GM23338 (cell line): Measurements from ENCODE around the gene MS4A15.

ENCODE experiments used
- CREB1 ChIP-seq: fragments of 250-450 bp; sonication (Bioruptor Pico); IDR thresholded peaks from 2 replicates; pipeline ENCODE4 v1.5.0; 2020; ENCODE audit warnings: low read depth, mild to moderate bottlenecking, moderate library complexity
- CTCF ChIP-seq, 2 experiments: fragments of 200-600 bp in 1 of 2; sonication (generic) in 1 of 2; conservative IDR thresholded peaks; 2 replicates each; pipeline versions ENCODE4 v1.5.1 to v1.6.1; 2016 to 2017; ENCODE audit warnings: antibody characterized with exemption in 2 of 2, low read depth in 2 of 2, mild to moderate bottlenecking in 2 of 2, moderate library complexity in 1 of 2
- ETS1 ChIP-seq: IDR thresholded peaks from 2 replicates; pipeline ENCODE4 v1.6.1; 2016; ENCODE audit warnings: antibody characterized with exemption
- EZH2 ChIP-seq: fragments of 200-600 bp; sonication (generic); IDR thresholded peaks from one replicate; pipeline ENCODE4 v1.8.0; 2017; ENCODE audit warnings: antibody characterized with exemption, mild to moderate bottlenecking, low read depth; ENCODE audit not compliant: unreplicated experiment
- EZH2phosphoT487 ChIP-seq: fragments of 200-600 bp; sonication (generic); IDR thresholded peaks from one replicate; pipeline ENCODE4 v1.8.1; 2018; ENCODE audit warnings: antibody characterized with exemption; ENCODE audit not compliant: unreplicated experiment
- NANOG ChIP-seq: IDR thresholded peaks from 2 replicates; pipeline ENCODE4 v1.6.1; 2016; ENCODE audit warnings: antibody characterized with exemption, borderline replicate concordance
- POLR2AphosphoS5 ChIP-seq: IDR thresholded peaks from 2 replicates; pipeline ENCODE4 v1.6.1; 2016; ENCODE audit warnings: antibody characterized with exemption, low read depth
- REST ChIP-seq: IDR thresholded peaks from one replicate; pipeline ENCODE4 v1.6.1; 2018; ENCODE audit warnings: antibody characterized with exemption; ENCODE audit not compliant: unreplicated experiment

GRCh38 chr11:60731586-60731985 is 25.1 kb upstream of the MS4A15 start:
- no peak for TF ChIP-seq CTCF (conservative IDR thresholded peaks at IDR 0.05; ENCODE audit: low read depth in 2 of 2)
- no peak for TF ChIP-seq NANOG
- no peak for TF ChIP-seq ETS1
- TF ChIP-seq POLR2AphosphoS5, result no peak
- TF ChIP-seq EZH2phosphoT487, result no peak
- TF ChIP-seq EZH2, result no peak
- no peak for TF ChIP-seq CREB1 (CRISPR knock-in tag)
- no peak for TF ChIP-seq REST
